PFSK-1 (cell line): ENCODE data around the gene MED23.

Experiments used
- POLR2AphosphoS5 ChIP-seq: IDR thresholded peaks from 2 replicates; pipeline ENCODE4 v1.6.1; 2012; ENCODE audit warnings: low read depth, mild to moderate bottlenecking, control low read depth, low read length, moderate library complexity
- REST ChIP-seq, 2 experiments: IDR thresholded peaks; 2 replicates each; pipeline versions ENCODE4 v1.6.1 to v1.8.0; 2011 to 2012; ENCODE audit warnings: low read depth in 2 of 2, low read length in 2 of 2, control low read depth in 1 of 2, inconsistent platforms in 1 of 2, mild to moderate bottlenecking in 1 of 2, moderate library complexity in 1 of 2; ENCODE audit not compliant: insufficient read depth in 1 of 2
- SIN3A ChIP-seq: IDR thresholded peaks from 2 replicates; pipeline ENCODE4 v1.6.1; 2012; ENCODE audit warnings: mild to moderate bottlenecking, low read length, moderate library complexity, borderline replicate concordance; ENCODE audit not compliant: insufficient read depth
- TAF1 ChIP-seq: IDR thresholded peaks from 2 replicates; pipeline ENCODE4 v1.6.1; 2012; ENCODE audit warnings: low read length, control low read depth, borderline replicate concordance; ENCODE audit not compliant: insufficient read depth

GRCh38 chr6:131575834-131576478 is 52.1 kb downstream of the MED23 start:
- TF ChIP-seq POLR2AphosphoS5 = no peak
- no peak for TF ChIP-seq SIN3A
- TF ChIP-seq REST (IDR thresholded peaks at IDR 0.05; ENCODE audit: insufficient read depth in 1 of 2, low read depth in 2 of 2, low read length in 2 of 2) = no peak
- TF ChIP-seq TAF1 = no peak
